ENCODE data around the gene MYO9A. TPM values are rescaled to one million over a fixed set of nuclear protein-coding genes. Genes with fewer than 3 reads are reported as not detected.

Gene MYO9A
- total RNA-seq, 4 donors from 2014 or later = 50.8 to 68.3 (median 59.5) TPM

GRCh38 chr15:71974211-71974610 is 143.7 kb downstream of the MYO9A start:
- 80 to 91% methylated on average over 3 of the region's 3 CpGs for WGBS, 2 donors
- no peak overlapping the region for H3K4me3 ChIP-seq (ENCODE audit: low read depth, poor library complexity, severe bottlenecking)
- no peak for DNase-seq (ENCODE audit: low spot score in 2 of 2)
- TF ChIP-seq CTCF (IDR thresholded peaks at IDR 0.05) (no peak), POLR2A (IDR thresholded peaks at IDR 0.05) (no peak)
- intact Hi-C loops (cut with DNase I; ENCODE audit: low total_unique reads) = no loop called here

- WGBS, 2 donors = 94 to 98% methylated on average over 5 of the region's 5 CpGs
- no peak for TF ChIP-seq CTCF (IDR thresholded peaks at IDR 0.05)
- no peak for TF ChIP-seq POLR2A (IDR thresholded peaks at IDR 0.05)
- intact Hi-C loops (cut with DNase I; ENCODE audit: low total_unique reads) = no loop called here
- no peak for DNase-seq (ENCODE audit: low spot score in 2 of 2)
- no peak overlapping the region for H3K4me3 ChIP-seq (ENCODE audit: low read depth, poor library complexity, severe bottlenecking)
Observed at GRCh38 chr15:71973366-71973765, 144.6 kb downstream of the MYO9A start.

- WGBS, 2 donors = 91 to 96% methylated on average over 2 of the region's 2 CpGs
- H3K4me3 ChIP-seq (ENCODE audit: low read depth, poor library complexity, severe bottlenecking) = no peak overlapping the region
- no peak for DNase-seq (ENCODE audit: low spot score in 2 of 2)
- TF ChIP-seq POLR2A (IDR thresholded peaks at IDR 0.05) (no peak), CTCF (IDR thresholded peaks at IDR 0.05) (no peak)
- intact Hi-C loops (cut with DNase I; ENCODE audit: low total_unique reads) = no loop called here
Observed at GRCh38 chr15:71971905-71972304, 146.0 kb downstream of the MYO9A start.

- DNase-seq (ENCODE audit: low spot score in 2 of 2) = no peak
- no peak for TF ChIP-seq CTCF (IDR thresholded peaks at IDR 0.05)
- no peak for TF ChIP-seq POLR2A (IDR thresholded peaks at IDR 0.05)
- intact Hi-C loops (cut with DNase I; ENCODE audit: low total_unique reads) = no loop called here
- WGBS, 2 donors = 91 to 95% methylated on average over 1 of the region's 1 CpG
- H3K4me3 ChIP-seq (ENCODE audit: low read depth, poor library complexity, severe bottlenecking) = no peak overlapping the region
Observed at GRCh38 chr15:71970435-71970834, 147.5 kb downstream of the MYO9A start.

- no peak for DNase-seq (ENCODE audit: low spot score in 2 of 2)
- H3K4me3 ChIP-seq (ENCODE audit: low read depth, poor library complexity, severe bottlenecking) = no peak overlapping the region
- TF ChIP-seq POLR2A (IDR thresholded peaks at IDR 0.05) (no peak), CTCF (IDR thresholded peaks at IDR 0.05) (no peak)
- intact Hi-C loops (cut with DNase I; ENCODE audit: low total_unique reads) = no loop called here
- 93 to 97% methylated on average over 1 of the region's 1 CpG for WGBS, 2 donors
Observed at GRCh38 chr15:71962537-71962936, 155.4 kb downstream of the MYO9A start.

GRCh38 chr15:71957026-71957425 is 160.9 kb downstream of the MYO9A start:
- 90 to 93% methylated on average over 2 of the region's 2 CpGs for WGBS, 2 donors
- no peak overlapping the region for H3K4me3 ChIP-seq (ENCODE audit: low read depth, poor library complexity, severe bottlenecking)
- intact Hi-C loops (cut with DNase I; ENCODE audit: low total_unique reads) = no loop called here
- DNase-seq (ENCODE audit: low spot score in 2 of 2) = no peak
- TF ChIP-seq CTCF (IDR thresholded peaks at IDR 0.05) (no peak), POLR2A (IDR thresholded peaks at IDR 0.05) (no peak)
